ENCODE results near the gene CEP250.

The CEP250 gene

DNA sequence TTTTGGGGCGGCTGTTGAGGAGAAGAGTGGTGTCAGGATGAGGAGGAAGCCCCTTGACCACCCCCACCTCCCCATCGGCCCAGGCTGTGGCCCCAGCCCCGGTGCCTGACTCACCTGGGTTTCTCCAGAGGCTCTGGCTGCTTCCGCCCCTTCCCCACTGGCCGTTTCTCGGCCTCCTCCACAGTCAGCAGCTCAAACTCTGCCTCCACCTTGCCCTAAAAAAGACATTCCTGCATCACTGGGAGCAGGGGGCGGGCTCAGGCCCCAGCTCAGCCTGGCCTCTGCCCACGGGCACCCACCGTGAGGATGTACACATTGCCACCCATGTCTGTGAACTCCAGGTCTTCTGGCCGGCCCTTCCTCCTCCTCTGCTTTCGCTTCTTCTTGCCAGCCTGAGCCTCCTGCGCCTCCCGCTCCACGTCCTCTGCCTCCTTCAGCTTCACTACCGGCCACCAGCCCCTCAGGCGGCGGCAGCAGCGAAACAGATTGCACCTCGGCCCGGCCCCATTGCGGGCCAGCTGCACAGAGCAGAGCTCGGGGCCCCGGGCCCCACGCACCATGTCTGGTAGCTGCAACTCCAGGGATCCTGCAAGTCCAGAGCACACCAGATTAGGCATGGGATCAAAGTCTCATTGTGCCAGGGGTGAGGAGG lies 103.8 kb downstream of the CEP250 start:
- Histone ChIP-seq H3K4me1 (ENCODE audit: control insufficient read depth, insufficient read depth, low read length) (0 out of 2 replicates have a peak, but pooled peaks cover 2% of the 10 kb centered on the region), H3K36me3 (ENCODE audit: control insufficient read depth, insufficient read depth, low read length) (peaks cover 14% of the 10 kb centered on the region), H3K4me3 (ENCODE audit: low read length) (no peak overlapping the region), H3K9me3 (ENCODE audit: control insufficient read depth, insufficient read depth, low read length) (no peaks in the 10 kb centered on the region), H3K27ac (ENCODE audit: low read length) (no peak overlapping the region), H3K27me3 (ENCODE audit: control insufficient read depth, insufficient read depth, low read length) (no peaks in the 10 kb centered on the region)
- DNase-seq (ENCODE audit: low read depth, low spot score), result no peak
- no CpG with 5 or more reads among the region's 24 CpGs for WGBS (ENCODE audit: insufficient coverage, insufficient read length)

DNA sequence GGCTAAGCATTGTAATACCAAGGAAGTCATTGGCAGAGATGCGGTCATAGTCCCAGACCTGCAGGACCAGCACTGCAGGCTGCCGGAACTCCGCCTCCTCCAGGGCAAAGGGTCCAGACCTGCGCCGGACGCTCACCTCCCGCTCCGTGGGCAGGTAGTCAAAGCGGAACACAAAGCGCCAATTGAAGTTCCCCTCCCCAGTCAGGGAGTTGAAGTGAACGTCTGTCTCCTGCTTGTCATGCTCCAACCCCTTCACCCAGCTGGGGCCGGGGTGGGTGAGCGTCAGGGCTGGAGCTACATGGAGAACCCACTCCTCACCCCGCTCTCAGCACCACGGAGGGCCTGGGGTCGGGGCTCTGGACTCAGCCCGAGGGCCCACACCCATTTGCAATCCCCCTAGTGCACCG lies 104.7 kb downstream of the CEP250 start:
- peaks cover 14% of the 10 kb centered on the region for H3K36me3 ChIP-seq (ENCODE audit: control insufficient read depth, insufficient read depth, low read length)
- no peak overlapping the region for H3K4me3 ChIP-seq (ENCODE audit: low read length)
- H3K4me1 ChIP-seq (ENCODE audit: control insufficient read depth, insufficient read depth, low read length), result 0 out of 2 replicates have a peak, but pooled peaks cover 2% of the 10 kb centered on the region
- no peaks in the 10 kb centered on the region for H3K9me3 ChIP-seq (ENCODE audit: control insufficient read depth, insufficient read depth, low read length)
- WGBS (ENCODE audit: insufficient coverage, insufficient read length), result no CpG with 5 or more reads among the region's 18 CpGs
- H3K27me3 ChIP-seq (ENCODE audit: control insufficient read depth, insufficient read depth, low read length), result no peaks in the 10 kb centered on the region
- DNase-seq (ENCODE audit: low read depth, low spot score), result no peak
- H3K27ac ChIP-seq (ENCODE audit: low read length), result no peak overlapping the region

DNA sequence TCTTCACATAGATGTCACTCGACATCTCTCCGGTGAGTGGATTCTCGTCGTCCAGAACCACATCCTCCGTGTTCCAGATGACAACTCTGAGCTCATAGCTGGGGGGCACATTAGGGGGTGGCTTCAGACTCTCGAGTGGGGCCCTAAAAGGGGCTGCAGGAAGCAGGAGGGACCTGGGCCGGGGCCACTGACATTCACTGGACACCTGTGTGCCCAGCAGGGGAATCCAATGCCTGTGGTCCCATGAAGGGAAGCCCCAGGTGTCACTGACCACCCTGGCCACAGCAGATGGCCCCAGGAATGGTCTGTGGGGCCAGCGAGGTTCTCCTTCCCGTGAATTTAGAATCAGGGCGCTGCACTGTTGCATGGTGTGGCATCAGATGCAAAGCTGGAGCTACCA lies 105.1 kb downstream of the CEP250 start:
- Histone ChIP-seq H3K4me1 (ENCODE audit: control insufficient read depth, insufficient read depth, low read length) (0 out of 2 replicates have a peak, but pooled peaks cover 2% of the 10 kb centered on the region), H3K4me3 (ENCODE audit: low read length) (no peak overlapping the region), H3K27me3 (ENCODE audit: control insufficient read depth, insufficient read depth, low read length) (no peaks in the 10 kb centered on the region), H3K27ac (ENCODE audit: low read length) (no peak overlapping the region), H3K9me3 (ENCODE audit: control insufficient read depth, insufficient read depth, low read length) (no peaks in the 10 kb centered on the region), H3K36me3 (ENCODE audit: control insufficient read depth, insufficient read depth, low read length) (peaks cover 12% of the 10 kb centered on the region)
- WGBS (ENCODE audit: insufficient coverage, insufficient read length), result no CpG with 5 or more reads among the region's 10 CpGs
- no peak for DNase-seq (ENCODE audit: low read depth, low spot score)

DNA sequence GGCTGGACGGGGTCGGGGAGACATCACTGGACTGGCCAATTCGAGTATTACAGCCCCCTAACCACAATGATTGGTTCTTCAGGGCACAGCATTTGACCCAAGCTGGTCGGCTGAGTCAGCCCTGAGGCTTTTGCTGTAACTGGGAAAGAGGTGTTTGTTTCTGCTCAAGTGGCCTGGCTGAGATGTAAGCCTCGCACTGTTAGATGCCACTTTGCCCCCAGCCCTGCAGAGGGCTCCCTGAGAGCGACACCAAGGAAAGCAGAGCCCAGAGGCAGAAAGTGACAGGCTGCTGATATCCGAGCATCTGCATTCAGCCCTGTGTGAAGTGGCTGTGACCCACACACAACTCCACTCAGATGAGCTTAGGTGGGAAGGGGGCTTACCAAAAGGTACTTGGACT lies 105.9 kb downstream of the CEP250 start:
- no peaks in the 10 kb centered on the region for H3K27me3 ChIP-seq (ENCODE audit: control insufficient read depth, insufficient read depth, low read length)
- WGBS (ENCODE audit: insufficient coverage, insufficient read length), result no CpG with 5 or more reads among the region's 7 CpGs
- no peak for DNase-seq (ENCODE audit: low read depth, low spot score)

DNA sequence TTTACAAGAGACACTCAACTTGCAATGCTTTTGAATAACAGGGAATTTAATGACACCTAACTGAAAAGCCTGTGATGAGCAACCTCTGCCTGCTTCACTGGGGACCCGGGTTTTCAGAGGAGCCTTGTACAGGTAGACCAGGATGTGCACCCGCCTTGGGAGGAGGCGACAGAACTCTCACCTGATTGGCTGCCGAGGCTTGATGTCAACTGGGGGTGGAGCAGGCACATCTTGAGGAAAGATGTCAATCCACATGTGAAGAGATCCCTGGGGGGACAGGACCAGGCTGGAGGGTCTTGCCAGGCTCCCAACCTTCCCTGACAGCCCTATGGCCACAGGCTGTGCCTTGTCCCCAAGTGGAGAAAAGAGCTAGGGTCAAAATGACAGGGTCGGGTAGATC lies 106.3 kb downstream of the CEP250 start:
- no peak overlapping the region for H3K27ac ChIP-seq (ENCODE audit: low read length)
- no peak for DNase-seq (ENCODE audit: low read depth, low spot score)
- WGBS (ENCODE audit: insufficient coverage, insufficient read length), result no CpG with 5 or more reads among the region's 5 CpGs
- 0 out of 2 replicates have a peak, but pooled peaks cover 2% of the 10 kb centered on the region for H3K4me1 ChIP-seq (ENCODE audit: control insufficient read depth, insufficient read depth, low read length)
- H3K9me3 ChIP-seq (ENCODE audit: control insufficient read depth, insufficient read depth, low read length), result no peaks in the 10 kb centered on the region
- no peak overlapping the region for H3K4me3 ChIP-seq (ENCODE audit: low read length)
- peaks cover 4% of the 10 kb centered on the region for H3K36me3 ChIP-seq (ENCODE audit: control insufficient read depth, insufficient read depth, low read length)
- no peaks in the 10 kb centered on the region for H3K27me3 ChIP-seq (ENCODE audit: control insufficient read depth, insufficient read depth, low read length)

More for the DNA sequence above, 105.9 kb downstream of the CEP250 start:
- H3K4me3 ChIP-seq (ENCODE audit: low read length), result no peak overlapping the region
- peaks cover 8% of the 10 kb centered on the region for H3K36me3 ChIP-seq (ENCODE audit: control insufficient read depth, insufficient read depth, low read length)
- no peak overlapping the region for H3K27ac ChIP-seq (ENCODE audit: low read length)
- H3K4me1 ChIP-seq (ENCODE audit: control insufficient read depth, insufficient read depth, low read length), result 0 out of 2 replicates have a peak, but pooled peaks cover 2% of the 10 kb centered on the region
- H3K9me3 ChIP-seq (ENCODE audit: control insufficient read depth, insufficient read depth, low read length), result no peaks in the 10 kb centered on the region

- no peak overlapping the region for H3K27ac ChIP-seq (ENCODE audit: low read length)
Measured at GRCh38 chr20:35562541-35563110, 107.2 kb downstream of the CEP250 start.

GRCh38 chr20:35563834-35564233 lies 108.4 kb downstream of the CEP250 start:
- no peak for DNase-seq (ENCODE audit: low read depth, low spot score)
- no peaks in the 10 kb centered on the region for H3K9me3 ChIP-seq (ENCODE audit: control insufficient read depth, insufficient read depth, low read length)
- no peak overlapping the region for H3K27ac ChIP-seq (ENCODE audit: low read length)
- 0 out of 2 replicates have a peak, but pooled peaks cover 2% of the 10 kb centered on the region for H3K4me1 ChIP-seq (ENCODE audit: control insufficient read depth, insufficient read depth, low read length)
- no peak overlapping the region for H3K4me3 ChIP-seq (ENCODE audit: low read length)
- H3K27me3 ChIP-seq (ENCODE audit: control insufficient read depth, insufficient read depth, low read length), result no peaks in the 10 kb centered on the region
- no peaks in the 10 kb centered on the region for H3K36me3 ChIP-seq (ENCODE audit: control insufficient read depth, insufficient read depth, low read length)
- no CpG with 5 or more reads among the region's 10 CpGs for WGBS (ENCODE audit: insufficient coverage, insufficient read length)

More at GRCh38 chr20:35562541-35563110, 107.2 kb downstream of the CEP250 start:
- H3K9me3 ChIP-seq (ENCODE audit: control insufficient read depth, insufficient read depth, low read length), result no peaks in the 10 kb centered on the region
- H3K36me3 ChIP-seq (ENCODE audit: control insufficient read depth, insufficient read depth, low read length), result no peaks in the 10 kb centered on the region; the same call in 1 of the 2 replicates
- no peaks in the 10 kb centered on the region for H3K27me3 ChIP-seq (ENCODE audit: control insufficient read depth, insufficient read depth, low read length)
- WGBS (ENCODE audit: insufficient coverage, insufficient read length), result no CpG with 5 or more reads among the region's 10 CpGs
- H3K4me1 ChIP-seq (ENCODE audit: control insufficient read depth, insufficient read depth, low read length), result 0 out of 2 replicates have a peak, but pooled peaks cover 2% of the 10 kb centered on the region
- no peak for DNase-seq (ENCODE audit: low read depth, low spot score)
- no peak overlapping the region for H3K4me3 ChIP-seq (ENCODE audit: low read length)

- no peaks in the 10 kb centered on the region for H3K36me3 ChIP-seq (ENCODE audit: control insufficient read depth, insufficient read depth, low read length)
- WGBS (ENCODE audit: insufficient coverage, insufficient read length), result no CpG with 5 or more reads among the region's 7 CpGs
- no peak overlapping the region for H3K4me3 ChIP-seq (ENCODE audit: low read length)
- H3K9me3 ChIP-seq (ENCODE audit: control insufficient read depth, insufficient read depth, low read length), result no peaks in the 10 kb centered on the region
- DNase-seq (ENCODE audit: low read depth, low spot score), result no peak
- H3K27me3 ChIP-seq (ENCODE audit: control insufficient read depth, insufficient read depth, low read length), result no peaks in the 10 kb centered on the region
- 0 out of 2 replicates have a peak, but pooled peaks cover 2% of the 10 kb centered on the region for H3K4me1 ChIP-seq (ENCODE audit: control insufficient read depth, insufficient read depth, low read length)
- no peak overlapping the region for H3K27ac ChIP-seq (ENCODE audit: low read length)
Measured at GRCh38 chr20:35564905-35565304, 109.5 kb downstream of the CEP250 start.

DNA sequence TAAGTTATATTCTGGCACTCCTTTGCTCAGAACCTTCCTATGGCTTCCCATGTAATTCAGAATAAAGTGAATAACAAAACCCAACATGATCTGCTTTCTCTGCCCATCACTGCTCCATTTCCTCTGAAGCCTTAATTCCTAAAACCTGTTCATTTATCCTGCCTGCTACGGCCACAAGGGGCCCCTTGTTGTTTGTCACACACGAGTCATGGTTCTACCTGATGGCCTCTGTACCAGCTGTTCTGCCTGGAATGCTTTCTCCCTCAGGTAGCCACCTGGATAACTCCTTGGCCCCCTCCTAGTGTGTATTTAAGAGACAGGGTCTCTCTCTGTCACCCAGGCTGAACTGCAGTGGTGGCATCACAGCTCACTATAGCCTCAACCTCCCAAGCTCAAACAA lies 113.2 kb downstream of the CEP250 start:
- no peaks in the 10 kb centered on the region for H3K9me3 ChIP-seq (ENCODE audit: control insufficient read depth, insufficient read depth, low read length)
- H3K27ac ChIP-seq (ENCODE audit: low read length), result no peak overlapping the region
- no peak overlapping the region for H3K4me3 ChIP-seq (ENCODE audit: low read length)
- H3K4me1 ChIP-seq (ENCODE audit: control insufficient read depth, insufficient read depth, low read length), result no peaks in the 10 kb centered on the region
- WGBS (ENCODE audit: insufficient coverage, insufficient read length), result no CpG with 5 or more reads among the region's 2 CpGs
- H3K36me3 ChIP-seq (ENCODE audit: control insufficient read depth, insufficient read depth, low read length), result no peaks in the 10 kb centered on the region
- H3K27me3 ChIP-seq (ENCODE audit: control insufficient read depth, insufficient read depth, low read length), result no peaks in the 10 kb centered on the region
- DNase-seq (ENCODE audit: low read depth, low spot score), result no peak
